Measurements from ENCODE around the gene PIK3R2. TPM values are rescaled to one million over a fixed set of nuclear protein-coding genes. Genes with fewer than 3 reads are reported as not detected.

Gene PIK3R2
- total and polyA plus RNA-seq, 7 donors: 1.8 to 18.0 (median 7.9) TPM

- WGBS, 2 donors: 94 to 95% methylated on average over 5 of the region's 5 CpGs
- intact Hi-C loops (cut with DNase I): loop anchor here (2.0 to 10.0 kb wide), 4 partner anchors 47 to 301 kb away; partner anchors contain the start of gene SSBP4
- TF ChIP-seq POLR2AphosphoS5 (IDR thresholded peaks at IDR 0.05): no peak
- TF ChIP-seq POLR2A (IDR thresholded peaks at IDR 0.05): no peak
- no peak for TF ChIP-seq CTCF (IDR thresholded peaks at IDR 0.05)
- TF ChIP-seq EP300 (IDR thresholded peaks at IDR 0.05): no peak
- peaks cover 0 to 36% (median 30%) of the 10 kb centered on the region in 4 donors for H3K4me1 ChIP-seq
- H3K9me3 ChIP-seq: no peaks in the 10 kb centered on the region
- no peak overlapping the region for H3K27ac ChIP-seq
- peaks cover 0 to 14% (median 12%) of the 10 kb centered on the region in 3 donors for H3K27me3 ChIP-seq
- no peak for DNase-seq
- H3K36me3 ChIP-seq: no peaks in the 10 kb centered on the region
- H3K4me3 ChIP-seq: no peak overlapping the region
Observed at GRCh38 chr19:18113827-18114226, 39.1 kb upstream of the PIK3R2 start.

GRCh38 chr19:18114483-18114882 is 38.5 kb upstream of the PIK3R2 start:
- H3K27me3 ChIP-seq: peaks cover 0 to 14% (median 12%) of the 10 kb centered on the region in 3 donors
- no peak overlapping the region for H3K4me3 ChIP-seq
- H3K4me1 ChIP-seq: peaks cover 0 to 38% (median 34%) of the 10 kb centered on the region in 4 donors
- intact Hi-C loops (cut with DNase I): loop anchor here (2.0 to 10.0 kb wide), 2 partner anchors 138 to 300 kb away; partner anchors contain the start of gene SSBP4
- H3K9me3 ChIP-seq: no peaks in the 10 kb centered on the region
- TF ChIP-seq POLR2AphosphoS5 (IDR thresholded peaks at IDR 0.05) (no peak), POLR2A (IDR thresholded peaks at IDR 0.05) (no peak), EP300 (IDR thresholded peaks at IDR 0.05) (no peak), CTCF (IDR thresholded peaks at IDR 0.05) (no peak)
- no peak for DNase-seq
- WGBS, 2 donors: 94 to 96% methylated on average over 4 of the region's 4 CpGs
- no peak overlapping the region for H3K27ac ChIP-seq
- H3K36me3 ChIP-seq: no peaks in the 10 kb centered on the region

GRCh38 chr19:18117364-18117691 is 35.6 kb upstream of the PIK3R2 start:
- TF ChIP-seq POLR2A (IDR thresholded peaks at IDR 0.05): no peak
- TF ChIP-seq CTCF (IDR thresholded peaks at IDR 0.05): peak in 1 of 4 experiments; percentile 5
- intact Hi-C loops (cut with DNase I): loop anchor here (10.0 kb wide), 1 partner anchor 297 kb away; the partner anchor contains the start of gene SSBP4
- H3K9me3 ChIP-seq: no peaks in the 10 kb centered on the region
- H3K36me3 ChIP-seq: no peaks in the 10 kb centered on the region
- no peaks in the 10 kb centered on the region for H3K27me3 ChIP-seq
- DNase-seq: no peak
- H3K4me1 ChIP-seq: peaks cover 0 to 23% (median 22%) of the 10 kb centered on the region in 4 donors
- 26 to 36% methylated on average over 11 of the region's 11 CpGs for WGBS, 2 donors
- H3K27ac ChIP-seq: peak overlapping the region in 1 of 4 donors; percentile 83
- H3K4me3 ChIP-seq: peak overlapping the region; percentile 15 to 82 (median 67)

- no peaks in the 10 kb centered on the region for H3K9me3 ChIP-seq
- TF ChIP-seq POLR2AphosphoS5 (IDR thresholded peaks at IDR 0.05) (peak in 1 of 4 donors; percentile 11), CTCF (IDR thresholded peaks at IDR 0.05) (no peak)
- peak overlapping the region; percentile 65 to 82 (median 67) for H3K4me3 ChIP-seq
- H3K4me1 ChIP-seq: peaks cover 0 to 23% (median 22%) of the 10 kb centered on the region in 4 donors
- intact Hi-C loops (cut with DNase I): loop anchor here (2.0 to 10.0 kb wide), 2 partner anchors 35 to 297 kb away; partner anchors contain the start of genes PIK3R2 and SSBP4
- peak; percentile 93 for DNase-seq
- H3K27ac ChIP-seq: peak overlapping the region; percentile 75 to 83 (median 80)
- H3K36me3 ChIP-seq: no peaks in the 10 kb centered on the region
- 1% methylated on average over 86 of the region's 86 CpGs for WGBS, 2 donors
- no peaks in the 10 kb centered on the region for H3K27me3 ChIP-seq
Observed at GRCh38 chr19:18117692-18118378, 35.1 kb upstream of the PIK3R2 start.

All from sigmoid colon (tissue), 7 donors.